ENCODE data around the gene KPNB1.

The KPNB1 gene

GRCh38 chr17:47698749-47699535, 49.2 kb downstream of the KPNB1 start:
- peak; percentile 73 to 82 for DNase-seq

- no peak for DNase-seq
Observed at GRCh38 chr17:47699536-47699840, 49.8 kb downstream of the KPNB1 start.

GRCh38 chr17:47700471-47701449, 51.0 kb downstream of the KPNB1 start:
- DNase-seq = peak in 1 of 2 donors; percentile 29

- DNase-seq = no peak
Observed at GRCh38 chr17:47701608-47702007, 51.9 kb downstream of the KPNB1 start.

- no peak for DNase-seq
Observed at GRCh38 chr17:47702391-47702995, 52.8 kb downstream of the KPNB1 start.

- peak; percentile 47 to 56 for DNase-seq
Observed at GRCh38 chr17:47703191-47703591, 53.5 kb downstream of the KPNB1 start.

- DNase-seq = no peak
Observed at GRCh38 chr17:47703671-47704070, 54.0 kb downstream of the KPNB1 start.

GRCh38 chr17:47704116-47704515, 54.4 kb downstream of the KPNB1 start:
- peak in 1 of 2 donors; percentile 24 for DNase-seq

- no peak for DNase-seq
Observed at GRCh38 chr17:47704736-47705135, 55.0 kb downstream of the KPNB1 start.

- DNase-seq = no peak
Observed at GRCh38 chr17:47705536-47706530, 56.1 kb downstream of the KPNB1 start.

- DNase-seq = no peak
Observed at GRCh38 chr17:47707056-47707804, 57.5 kb downstream of the KPNB1 start.

- DNase-seq = no peak
Observed at GRCh38 chr17:47707884-47708283, 58.2 kb downstream of the KPNB1 start.

- DNase-seq = no peak
Observed at GRCh38 chr17:47708312-47708863, 58.7 kb downstream of the KPNB1 start.

- no peak for DNase-seq
Observed at GRCh38 chr17:47708864-47709541, 59.3 kb downstream of the KPNB1 start.

GRCh38 chr17:47709594-47709993, 59.9 kb downstream of the KPNB1 start:
- DNase-seq = no peak

GRCh38 chr17:47711366-47712099, 61.8 kb downstream of the KPNB1 start:
- DNase-seq = no peak

- no peak for DNase-seq
Observed at GRCh38 chr17:47712330-47713023, 62.8 kb downstream of the KPNB1 start.

- DNase-seq = no peak
Observed at GRCh38 chr17:47713980-47714700, 64.4 kb downstream of the KPNB1 start.

Data from CD4-positive, alpha-beta T cell treated with Interleukin-1 beta for 1 hour (primary cell).